ENCODE measurements around the gene FBXO40. TPM values are rescaled to one million over a fixed set of nuclear protein-coding genes. Genes with fewer than 3 reads are reported as not detected.

FBXO40 gene
- total RNA-seq, 1 experiment from 2014 or later, result not detected

GRCh38 chr3:121659586-121659985 is 66.4 kb downstream of the FBXO40 start:
- no TSS peak for BruUV-seq (replicated peaks)
- ATAC-seq, result no peak
- CTCF ChIA-PET, result no interaction called here
- H3K9ac ChIP-seq (ENCODE audit: low read length), result no peak overlapping the region
- no peaks in the 10 kb centered on the region for H3K4me1 ChIP-seq (ENCODE audit: insufficient read depth, low read length)
- no peaks in the 10 kb centered on the region for H4K20me1 ChIP-seq (ENCODE audit: low read length)
- POLR2A ChIA-PET (ENCODE audit: unreplicated experiment), result no interaction called here
- no peaks in the 10 kb centered on the region for H3K27me3 ChIP-seq (ENCODE audit: low read length)
- peaks cover 12% of the 10 kb centered on the region for H3K36me3 ChIP-seq (ENCODE audit: low read depth, low read length)
- H3K9me2 ChIP-seq (replicated peaks; ENCODE audit: low read length), result no peaks in the 10 kb centered on the region
- no peak overlapping the region for H3K4me3 ChIP-seq (ENCODE audit: low read length)
- no peak overlapping the region for H3K4me2 ChIP-seq (ENCODE audit: low read length)
- no peak for DNase-seq
- intact Hi-C loops (cut with micrococcal nuclease), result no loop called here
- no peaks in the 10 kb centered on the region for H3F3A ChIP-seq (ENCODE audit: low read length, unreplicated experiment)
- H3K27ac ChIP-seq (ENCODE audit: low read length), result no peak overlapping the region
- H3K79me2 ChIP-seq (ENCODE audit: low read length), result no peaks in the 10 kb centered on the region
- no peak overlapping the region for H2AFZ ChIP-seq (ENCODE audit: low read length)
- no peak for TF ChIP-seq EZH2phosphoT487 (IDR thresholded peaks at IDR 0.05; ENCODE audit: borderline replicate concordance, low read length)
- no peak for TF ChIP-seq CTCF (conservative IDR thresholded peaks at IDR 0.05; ENCODE audit: low read depth, low read length)
- no peak for TF ChIP-seq EZH2 (IDR thresholded peaks at IDR 0.05; ENCODE audit: low read length, unreplicated experiment)
- no peaks in the 10 kb centered on the region for H3K9me3 ChIP-seq (ENCODE audit: low read length)

GRCh38 chr3:121660356-121661171 is 67.4 kb downstream of the FBXO40 start, which contains the start of gene HCLS1:
TSS of gene HCLS1 (minus strand) at chr3:121660903. CDS start at chr3:121658347, 2,556 bp downstream.
- H3K9me3 ChIP-seq (ENCODE audit: low read length), result no peaks in the 10 kb centered on the region
- BruUV-seq (replicated peaks), result TSS peak; percentile 18
- intact Hi-C loops (cut with micrococcal nuclease), result no loop called here
- H3K36me3 ChIP-seq (ENCODE audit: low read depth, low read length), result peaks cover 22% of the 10 kb centered on the region
- no peaks in the 10 kb centered on the region for H3K4me1 ChIP-seq (ENCODE audit: insufficient read depth, low read length)
- H3K4me2 ChIP-seq (ENCODE audit: low read length), result no peak within 1 kb of the TSS
- no peak within 1 kb of the TSS for H3K27ac ChIP-seq (ENCODE audit: low read length)
- no peak within 1 kb of the TSS for H2AFZ ChIP-seq (ENCODE audit: low read length)
- H4K20me1 ChIP-seq (ENCODE audit: low read length), result no peaks in the 10 kb centered on the region
- CTCF ChIA-PET, result no interaction called here
- no peaks in the 10 kb centered on the region for H3K79me2 ChIP-seq (ENCODE audit: low read length)
- no peak within 1 kb of the TSS for H3K9ac ChIP-seq (ENCODE audit: low read length)
- no peaks in the 10 kb centered on the region for H3K9me2 ChIP-seq (replicated peaks; ENCODE audit: low read length)
- H3F3A ChIP-seq (ENCODE audit: low read length, unreplicated experiment), result no peaks in the 10 kb centered on the region
- H3K27me3 ChIP-seq (ENCODE audit: low read length), result no peaks in the 10 kb centered on the region
- DNase-seq, result no peak
- H3K4me3 ChIP-seq (ENCODE audit: low read length), result no peak within 1 kb of the TSS
- POLR2A ChIA-PET (ENCODE audit: unreplicated experiment), result no interaction called here
- peak; percentile 34 for ATAC-seq
- TF ChIP-seq EZH2phosphoT487 (IDR thresholded peaks at IDR 0.05; ENCODE audit: borderline replicate concordance, low read length), result no peak
- no peak for TF ChIP-seq CTCF (conservative IDR thresholded peaks at IDR 0.05; ENCODE audit: low read depth, low read length)
- no peak for TF ChIP-seq EZH2 (IDR thresholded peaks at IDR 0.05; ENCODE audit: low read length, unreplicated experiment)

GRCh38 chr3:121661376-121661775 is 68.2 kb downstream of the FBXO40 start:
- ATAC-seq (no peak), DNase-seq (no peak)
- no peaks in the 10 kb centered on the region for H3K4me1 ChIP-seq (ENCODE audit: insufficient read depth, low read length)
- peaks cover 30% of the 10 kb centered on the region for H3K36me3 ChIP-seq (ENCODE audit: low read depth, low read length)
- H3K27me3 ChIP-seq (ENCODE audit: low read length), result no peaks in the 10 kb centered on the region
- POLR2A ChIA-PET (ENCODE audit: unreplicated experiment), result no interaction called here
- CTCF ChIA-PET, result no interaction called here
- H3K4me2 ChIP-seq (ENCODE audit: low read length), result no peak overlapping the region
- H3K27ac ChIP-seq (ENCODE audit: low read length), result no peak overlapping the region
- H4K20me1 ChIP-seq (ENCODE audit: low read length), result no peaks in the 10 kb centered on the region
- BruUV-seq (replicated peaks), result no TSS peak
- intact Hi-C loops (cut with micrococcal nuclease), result no loop called here
- no peak for TF ChIP-seq EZH2phosphoT487 (IDR thresholded peaks at IDR 0.05; ENCODE audit: borderline replicate concordance, low read length)
- TF ChIP-seq CTCF (conservative IDR thresholded peaks at IDR 0.05; ENCODE audit: low read depth, low read length), result no peak
- TF ChIP-seq EZH2 (IDR thresholded peaks at IDR 0.05; ENCODE audit: low read length, unreplicated experiment), result no peak
- H3K9me2 ChIP-seq (replicated peaks; ENCODE audit: low read length), result no peaks in the 10 kb centered on the region
- H3K4me3 ChIP-seq (ENCODE audit: low read length), result no peak overlapping the region
- H3K9me3 ChIP-seq (ENCODE audit: low read length), result no peaks in the 10 kb centered on the region
- no peaks in the 10 kb centered on the region for H3F3A ChIP-seq (ENCODE audit: low read length, unreplicated experiment)
- H3K9ac ChIP-seq (ENCODE audit: low read length), result no peak overlapping the region
- H3K79me2 ChIP-seq (ENCODE audit: low read length), result no peaks in the 10 kb centered on the region
- H2AFZ ChIP-seq (ENCODE audit: low read length), result no peak overlapping the region

All from PC-3 (cell line).